Mesothelial cell of epicardium (in vitro differentiated cells): ENCODE results near the gene RBM24. TPM values are rescaled to one million over a fixed set of nuclear protein-coding genes. Genes with fewer than 3 reads are reported as not detected.

ENCODE experiments used
- DNase-seq, 2 experiments: peaks; one replicate each; pipeline ENCODE4 v3.0.0; 2021; ENCODE audit warnings: low spot score in 2 of 2; ENCODE audit not compliant: unreplicated experiment in 2 of 2
- H3K27ac Mint-ChIP-seq: 2 replicates; pipeline ENCODE4 v1.8.0; 2021; ENCODE audit warnings: mixed read lengths
- H3K27me3 Mint-ChIP-seq: 2 replicates; pipeline ENCODE4 v1.8.0; 2021; ENCODE audit warnings: low read depth, mixed read lengths
- H3K36me3 Mint-ChIP-seq: 2 replicates; pipeline ENCODE4 v1.8.0; 2021; ENCODE audit warnings: mixed read lengths
- H3K4me1 Mint-ChIP-seq: 2 replicates; pipeline ENCODE4 v1.8.0; 2021; ENCODE audit warnings: mixed read lengths
- H3K4me3 Mint-ChIP-seq: 2 replicates; pipeline ENCODE4 v1.8.0; 2021; ENCODE audit warnings: mild to moderate bottlenecking, moderate library complexity, mixed read lengths
- H3K9me3 Mint-ChIP-seq: 2 replicates; pipeline ENCODE4 v1.8.0; 2021; ENCODE audit warnings: mixed read lengths
- CTCF ChIP-seq: fragments of 200-600 bp; sonication (generic); IDR thresholded peaks from one replicate; pipeline ENCODE4 v1.5.0; 2021; ENCODE audit warnings: antibody characterized with exemption; ENCODE audit not compliant: unreplicated experiment
- total RNA-seq: library from RNA; stranded (reverse); gene quantifications from 3 replicates; pipeline ENCODE4 v1.2.1, GENCODE V29; 2021

The RBM24 gene
- total RNA-seq, 1 donor from 2014 or later, result 0.45 TPM

- Mint-ChIP-seq H3K9me3 (no peaks in the 10 kb centered on the region), H3K36me3 (no peaks in the 10 kb centered on the region), H3K27me3 (peaks cover 26% of the 10 kb centered on the region), H3K27ac (no peak overlapping the region), H3K4me3 (no peak overlapping the region), H3K4me1 (peaks cover 8% of the 10 kb centered on the region)
- DNase-seq, result no peak
- TF ChIP-seq CTCF, result no peak
These were observed 8.5 kb downstream of the RBM24 start for GRCh38 chr6:17289630-17290061.

GRCh38 chr6:17291778-17292177, 10.6 kb downstream of the RBM24 start:
- Mint-ChIP-seq H3K4me1 (peaks cover 8% of the 10 kb centered on the region), H3K9me3 (no peaks in the 10 kb centered on the region), H3K27me3 (peaks cover 9% of the 10 kb centered on the region), H3K27ac (no peak overlapping the region), H3K4me3 (no peak overlapping the region), H3K36me3 (no peaks in the 10 kb centered on the region)
- no peak for DNase-seq
- TF ChIP-seq CTCF, result no peak

GRCh38 chr6:17292600-17293133, 11.5 kb downstream of the RBM24 start:
- H3K36me3 Mint-ChIP-seq, result no peaks in the 10 kb centered on the region
- H3K9me3 Mint-ChIP-seq, result no peaks in the 10 kb centered on the region
- no peak overlapping the region for H3K27ac Mint-ChIP-seq
- no peak for TF ChIP-seq CTCF
- H3K27me3 Mint-ChIP-seq, result peaks cover 9% of the 10 kb centered on the region
- no peak for DNase-seq
- no peak overlapping the region for H3K4me3 Mint-ChIP-seq
- H3K4me1 Mint-ChIP-seq, result peaks cover 8% of the 10 kb centered on the region

GRCh38 chr6:17293395-17293794, 12.2 kb downstream of the RBM24 start:
- Mint-ChIP-seq H3K36me3 (no peaks in the 10 kb centered on the region), H3K4me3 (no peak overlapping the region), H3K9me3 (no peaks in the 10 kb centered on the region), H3K27me3 (peaks cover 9% of the 10 kb centered on the region), H3K4me1 (peaks cover 8% of the 10 kb centered on the region), H3K27ac (no peak overlapping the region)
- DNase-seq, result no peak
- no peak for TF ChIP-seq CTCF

- Mint-ChIP-seq H3K9me3 (peaks cover 4% of the 10 kb centered on the region), H3K4me3 (no peak overlapping the region), H3K27me3 (peaks cover 2% of the 10 kb centered on the region), H3K4me1 (no peaks in the 10 kb centered on the region), H3K27ac (no peak overlapping the region), H3K36me3 (no peaks in the 10 kb centered on the region)
- DNase-seq, result no peak
- no peak for TF ChIP-seq CTCF
These were observed 16.3 kb downstream of the RBM24 start for GRCh38 chr6:17297271-17298080.
